AG08396 (cell line): Measurements from ENCODE around the gene AOAH.

Source experiments
- DNase-seq: peaks from one replicate; pipeline ENCODE4 v3.0.0; 2012; ENCODE audit warnings: low spot score, mixed read lengths

Gene AOAH, protein sequence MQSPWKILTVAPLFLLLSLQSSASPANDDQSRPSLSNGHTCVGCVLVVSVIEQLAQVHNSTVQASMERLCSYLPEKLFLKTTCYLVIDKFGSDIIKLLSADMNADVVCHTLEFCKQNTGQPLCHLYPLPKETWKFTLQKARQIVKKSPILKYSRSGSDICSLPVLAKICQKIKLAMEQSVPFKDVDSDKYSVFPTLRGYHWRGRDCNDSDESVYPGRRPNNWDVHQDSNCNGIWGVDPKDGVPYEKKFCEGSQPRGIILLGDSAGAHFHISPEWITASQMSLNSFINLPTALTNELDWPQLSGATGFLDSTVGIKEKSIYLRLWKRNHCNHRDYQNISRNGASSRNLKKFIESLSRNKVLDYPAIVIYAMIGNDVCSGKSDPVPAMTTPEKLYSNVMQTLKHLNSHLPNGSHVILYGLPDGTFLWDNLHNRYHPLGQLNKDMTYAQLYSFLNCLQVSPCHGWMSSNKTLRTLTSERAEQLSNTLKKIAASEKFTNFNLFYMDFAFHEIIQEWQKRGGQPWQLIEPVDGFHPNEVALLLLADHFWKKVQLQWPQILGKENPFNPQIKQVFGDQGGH

DNA sequence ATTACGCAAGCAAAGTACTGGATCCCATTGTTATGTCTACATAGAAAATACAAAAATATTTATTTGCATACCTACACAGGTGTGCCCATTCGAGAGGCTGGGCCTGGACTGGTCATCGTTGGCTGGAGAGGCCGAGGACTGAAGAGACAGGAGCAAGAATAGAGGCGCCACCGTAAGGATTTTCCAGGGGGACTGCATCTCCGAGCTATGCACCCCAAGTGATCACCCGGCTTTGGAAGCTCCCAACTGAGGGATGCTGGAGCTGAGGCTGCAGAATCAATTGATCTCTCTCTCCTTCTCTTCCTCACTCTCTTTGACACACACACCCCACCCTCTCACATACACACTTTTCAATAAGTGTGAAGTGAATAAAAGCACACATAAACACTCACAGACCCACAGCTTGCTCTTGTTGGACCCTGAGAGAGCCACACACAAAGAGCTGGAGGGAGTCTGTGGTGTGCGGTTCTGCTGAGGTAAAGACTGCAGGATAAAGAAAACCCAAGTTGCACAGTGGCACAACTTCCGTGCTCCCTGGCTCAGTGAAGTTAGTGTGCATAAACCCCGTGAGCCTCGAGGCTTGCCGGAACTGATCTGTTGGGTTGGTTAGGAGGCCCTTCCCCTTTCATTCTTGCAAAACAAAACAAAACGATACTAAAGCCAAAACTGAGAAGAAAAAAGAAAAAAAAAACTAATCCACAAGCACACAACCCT lies at the start of gene AOAH:
Gene AOAH, minus strand, starts transcription at position 544 of the 714 bp plus-strand sequence. Its CDS starts 346 bp downstream, at position 198.
- no peak for DNase-seq

DNA sequence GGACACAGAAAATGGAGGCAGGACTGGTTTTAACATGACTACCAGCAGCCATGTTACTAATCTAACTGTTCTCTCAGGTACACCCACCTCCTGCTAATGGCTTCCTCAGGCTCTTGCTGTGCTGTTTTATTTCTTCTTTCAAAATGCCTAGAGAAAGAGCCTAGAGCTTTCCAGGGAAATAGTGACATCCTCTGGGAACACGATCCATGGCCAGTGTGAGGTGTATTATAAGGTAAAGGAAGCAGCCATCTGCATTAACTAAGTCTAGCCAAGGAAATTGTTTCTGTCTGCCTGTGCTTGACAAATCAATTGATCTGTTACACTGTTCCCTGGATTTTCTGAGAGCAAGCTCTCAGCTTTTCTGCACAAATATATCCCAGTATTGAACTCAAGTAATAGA lies 42.2 kb upstream of the AOAH start:
- no peak for DNase-seq

GRCh38 chr7:36765605-36766004 lies 41.3 kb upstream of the AOAH start:
- DNase-seq, result no peak

DNA sequence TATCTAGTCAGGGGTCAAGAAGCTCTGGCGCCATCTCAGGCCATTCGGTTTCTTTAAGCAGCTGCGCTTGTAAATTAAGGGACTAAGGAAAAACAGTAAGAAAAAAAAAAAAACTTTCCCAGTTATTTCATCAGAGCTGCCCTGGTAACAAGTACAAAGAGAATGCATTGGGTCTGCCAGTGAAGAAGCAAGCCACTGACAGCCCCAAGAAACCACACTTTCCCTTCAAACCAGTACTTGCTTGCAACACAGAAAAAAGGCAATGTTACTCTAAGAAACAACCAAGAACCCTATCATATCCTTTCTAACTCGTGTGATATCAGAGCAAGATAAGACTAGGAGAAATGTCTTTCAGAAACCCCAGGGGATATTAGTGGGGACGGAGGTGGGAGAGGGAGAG lies 40.6 kb upstream of the AOAH start:
- DNase-seq, result no peak

DNA sequence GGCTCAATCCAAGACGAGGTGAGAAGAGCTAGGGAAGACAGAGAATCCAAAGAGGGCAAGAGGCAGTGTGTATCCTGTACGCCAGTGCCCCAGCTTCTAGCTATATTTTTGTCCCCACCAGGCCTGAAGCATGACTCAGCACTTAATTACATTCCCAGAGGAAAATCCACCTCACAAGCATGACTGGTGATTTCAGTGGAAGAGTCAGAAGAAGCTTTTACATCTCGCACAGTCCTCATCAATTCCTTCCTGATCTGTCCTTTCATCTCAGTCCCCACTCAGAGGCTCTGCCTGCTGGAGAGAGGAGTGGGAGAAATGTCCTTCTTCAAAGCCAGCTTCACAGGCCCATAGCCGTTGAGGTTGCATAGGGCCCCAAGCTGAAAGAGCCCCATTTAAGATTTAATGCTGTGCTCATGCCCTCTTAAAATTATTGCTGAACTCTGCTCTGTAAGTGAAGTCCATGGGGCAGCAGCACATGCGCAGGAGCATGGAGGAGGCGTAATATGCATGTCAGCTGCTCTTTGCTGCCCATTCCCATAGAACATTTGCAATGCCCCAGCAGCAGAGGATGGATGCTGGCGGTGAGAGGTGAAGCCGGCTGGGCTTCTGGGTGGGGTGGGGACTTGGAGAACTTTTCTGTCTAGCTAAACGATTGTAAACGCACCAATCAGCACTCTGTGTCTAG lies 39.0 kb upstream of the AOAH start:
- DNase-seq, result no peak

DNA sequence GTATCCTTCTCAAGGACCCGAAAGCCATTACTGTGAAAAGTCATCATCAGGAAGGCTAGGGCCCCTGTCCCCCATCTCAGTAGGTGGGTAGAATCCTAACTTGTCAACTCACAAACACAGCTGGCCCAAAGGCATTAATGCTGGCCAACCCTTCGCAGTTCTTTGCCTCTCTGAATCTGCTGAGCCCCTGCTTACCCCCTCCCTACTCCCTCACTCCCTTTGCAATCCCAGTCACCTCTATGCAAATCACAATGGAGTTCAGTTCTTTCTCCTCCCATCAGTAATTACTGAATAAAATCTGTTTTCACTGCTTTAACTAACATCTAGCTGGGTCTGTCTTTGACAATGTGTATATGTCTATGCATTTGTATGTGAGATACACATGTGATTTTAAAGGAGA lies 38.1 kb upstream of the AOAH start:
- DNase-seq, result no peak

DNA sequence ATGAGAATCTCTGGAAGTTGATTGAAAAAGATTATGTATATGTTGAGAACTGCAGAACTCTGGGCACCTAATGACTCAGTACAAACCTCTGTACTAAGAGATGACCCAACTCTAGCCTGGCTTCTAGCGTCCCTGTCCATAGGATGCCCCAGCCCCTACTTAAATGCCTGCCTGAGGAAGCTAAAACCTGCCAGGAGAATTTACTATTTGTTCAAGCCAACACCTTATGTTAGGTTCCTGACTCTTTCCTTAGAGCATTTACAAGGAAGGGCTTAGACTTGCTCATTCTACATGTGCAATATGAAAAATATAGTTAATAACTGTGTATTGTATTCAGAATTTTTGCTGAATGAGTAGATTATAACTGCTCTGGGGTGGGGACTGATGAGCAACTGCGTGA lies 37.5 kb upstream of the AOAH start:
- DNase-seq, result no peak

DNA sequence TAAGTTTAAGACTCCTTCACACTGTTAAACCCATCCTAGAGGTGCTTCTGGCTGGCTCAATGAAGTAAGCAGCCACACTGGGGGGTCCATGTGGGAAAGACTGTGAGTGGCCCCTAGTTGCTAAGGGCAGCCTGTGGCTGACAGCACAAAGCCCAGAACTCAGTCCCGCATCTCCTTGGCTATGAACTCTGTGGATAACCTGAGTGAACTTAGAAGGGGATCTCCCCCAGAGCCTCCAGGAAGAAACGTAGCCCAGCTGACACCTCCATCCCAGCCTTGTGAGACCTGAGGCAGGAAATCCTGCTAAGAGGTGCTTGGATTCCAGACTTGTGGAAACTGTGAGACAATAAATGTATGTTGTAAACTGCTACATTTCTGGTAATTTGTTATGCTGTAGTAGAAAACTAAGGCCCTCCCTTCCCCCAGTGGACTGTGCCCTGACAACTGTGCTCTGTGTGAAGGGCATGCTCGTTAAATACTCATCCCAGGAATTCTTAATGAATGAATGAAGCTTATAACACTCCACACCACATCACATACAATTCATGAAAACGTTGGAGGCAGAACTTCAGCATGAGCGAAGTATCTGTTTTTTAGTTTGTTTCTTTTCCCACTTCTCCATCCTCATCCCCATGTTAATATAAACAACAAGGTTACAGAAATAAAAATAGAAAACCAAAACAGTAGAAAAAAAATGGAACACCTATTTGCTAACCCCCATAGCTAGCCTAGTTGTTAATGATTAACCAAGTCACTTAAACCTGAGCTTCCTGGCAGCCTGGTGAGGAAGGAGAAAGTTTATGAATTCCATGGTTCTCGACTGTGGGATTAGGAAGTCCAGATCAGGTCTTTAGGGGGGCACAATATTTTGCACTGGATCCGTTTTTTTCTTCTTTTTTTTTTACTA lies 36.8 kb upstream of the AOAH start:
- DNase-seq, result no peak

DNA sequence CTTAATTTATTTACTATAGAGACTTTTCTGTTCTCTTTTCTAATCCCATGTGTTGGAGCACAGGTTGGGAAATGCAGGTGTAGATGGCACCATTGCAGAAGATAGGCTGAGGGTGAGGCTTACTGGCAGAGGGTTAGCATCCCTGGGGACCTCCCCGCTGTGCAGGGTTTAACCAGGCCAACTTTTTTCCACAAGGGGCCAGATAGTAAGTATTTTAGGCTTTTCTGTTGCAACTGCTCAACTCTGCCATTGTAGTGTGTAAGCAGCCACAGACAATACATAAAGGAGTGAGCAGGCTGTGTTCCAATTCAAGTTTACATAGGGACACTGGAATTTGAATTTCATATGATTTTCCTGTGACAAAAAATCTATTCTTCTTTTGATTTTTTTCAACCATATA lies 34.6 kb upstream of the AOAH start:
- no peak for DNase-seq

GRCh38 chr7:36755484-36755883 lies 31.2 kb upstream of the AOAH start:
- DNase-seq, result no peak

DNA sequence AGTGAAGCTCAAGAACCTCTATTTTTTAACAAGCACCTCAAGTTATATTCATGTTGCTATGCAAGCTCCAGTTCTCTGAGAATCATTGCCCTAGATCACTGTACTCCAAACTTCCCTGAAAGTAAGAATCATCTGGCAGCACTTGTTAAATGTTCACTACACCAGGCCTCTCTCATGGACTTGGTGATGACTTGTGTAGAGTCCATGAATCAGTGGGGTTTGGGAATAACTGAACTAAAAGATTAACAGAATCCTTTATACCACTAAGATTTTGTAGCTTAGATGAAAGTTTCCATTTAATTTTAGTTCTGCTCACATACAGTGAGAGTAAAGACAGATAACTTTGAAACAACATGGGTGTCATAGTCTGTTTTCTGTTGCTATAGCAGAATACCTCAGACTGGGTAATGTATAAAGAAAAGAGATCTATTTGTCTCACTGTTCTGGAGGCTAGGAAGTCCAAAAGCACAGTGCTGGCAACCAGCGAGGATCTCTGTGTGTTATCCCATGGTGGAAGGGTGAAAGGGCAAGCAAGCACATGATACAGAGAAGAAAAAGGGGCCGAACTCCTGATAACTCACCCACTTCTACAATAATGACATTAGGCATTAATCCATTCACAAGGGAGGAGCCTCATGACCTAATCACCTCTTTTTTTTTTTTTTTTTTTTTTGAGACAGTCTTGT lies 27.9 kb upstream of the AOAH start:
- no peak for DNase-seq

DNA sequence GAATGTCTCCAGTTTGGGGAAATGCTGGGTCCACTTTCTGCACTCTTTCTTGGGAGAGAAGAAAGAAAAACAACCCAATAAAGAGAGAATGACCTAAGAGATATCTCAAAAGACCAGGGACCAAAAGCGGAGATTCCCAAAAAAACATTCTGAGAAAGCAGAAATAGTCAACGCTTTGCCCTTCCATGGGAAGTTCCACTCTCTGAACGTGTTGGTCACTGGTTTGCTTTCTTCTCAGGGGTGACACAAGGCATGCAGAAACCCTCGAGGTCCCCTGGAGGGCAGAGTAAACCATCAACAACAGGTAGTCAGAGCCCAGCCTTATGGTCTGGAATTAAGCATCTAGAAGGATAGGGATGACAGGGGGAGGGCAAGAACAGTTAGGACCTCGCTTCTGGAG lies 26.2 kb upstream of the AOAH start:
- DNase-seq, result no peak

DNA sequence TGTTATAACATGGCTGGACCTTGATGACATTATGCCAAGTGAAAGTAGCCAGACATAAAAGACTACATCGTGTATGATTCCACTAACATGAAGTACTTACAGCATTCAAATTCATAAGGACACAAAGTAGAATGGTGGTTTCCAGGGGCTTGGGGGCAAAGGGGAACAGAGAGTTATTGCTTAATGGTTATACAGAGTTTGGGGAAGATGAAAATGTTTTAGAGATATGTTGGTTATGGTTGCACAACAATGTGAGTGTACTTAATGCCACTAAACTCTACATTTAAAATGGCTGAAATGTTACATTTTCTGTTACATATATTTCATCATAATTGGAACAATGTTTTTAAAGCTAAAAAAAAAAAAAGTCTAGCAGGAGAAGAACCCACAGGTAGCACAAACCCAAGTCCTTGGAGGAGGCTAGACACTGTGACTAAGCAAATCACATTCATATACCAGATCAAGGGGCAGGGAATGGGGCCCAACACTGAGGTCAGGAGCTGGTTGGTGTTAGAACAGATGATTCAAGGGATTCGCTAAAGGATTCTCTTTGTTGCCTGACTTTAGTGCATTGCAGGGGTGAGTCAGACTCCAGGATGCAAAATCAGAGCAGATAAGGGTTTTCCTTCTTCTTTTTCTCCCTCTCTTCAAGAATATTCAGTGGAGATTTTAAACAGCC lies 25.1 kb upstream of the AOAH start:
- no peak for DNase-seq

- no peak for DNase-seq
Measured at GRCh38 chr7:36748017-36748487, 23.8 kb upstream of the AOAH start.

DNA sequence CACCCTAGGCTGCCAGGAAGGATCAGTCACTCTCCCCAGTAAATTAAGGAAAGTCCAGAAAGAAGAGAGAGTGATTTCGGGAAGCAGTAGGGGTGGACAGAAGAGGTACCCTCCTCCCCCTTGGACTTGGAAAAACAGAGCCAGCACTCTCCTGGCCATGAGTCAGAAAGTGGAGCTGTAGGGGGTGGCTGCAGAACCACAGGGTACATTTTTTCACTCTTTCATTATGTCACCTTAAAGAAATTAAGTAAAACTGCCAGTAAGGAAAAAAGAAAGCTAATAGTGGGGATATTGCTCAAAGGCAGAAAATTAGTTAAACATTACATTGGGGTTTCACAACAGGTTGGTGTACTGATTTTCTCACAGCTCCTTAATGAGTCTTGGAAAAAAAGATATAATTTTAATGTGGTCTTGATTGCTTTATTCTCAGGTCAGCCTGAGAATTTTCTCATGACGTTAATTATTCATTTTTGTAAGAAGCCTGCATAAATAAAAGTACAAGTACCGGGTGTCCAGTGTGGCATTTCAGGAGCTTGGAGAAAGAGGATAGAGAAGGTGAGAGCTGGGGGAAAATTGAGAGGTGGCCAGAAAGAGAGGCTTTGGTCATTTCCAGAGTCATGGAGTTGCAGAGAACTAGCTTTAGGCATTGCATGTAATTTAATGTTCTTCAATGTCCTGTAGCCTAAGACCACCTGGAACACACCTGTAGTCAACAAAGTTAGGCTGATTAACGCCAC lies 23.2 kb upstream of the AOAH start:
- DNase-seq, result no peak

DNA sequence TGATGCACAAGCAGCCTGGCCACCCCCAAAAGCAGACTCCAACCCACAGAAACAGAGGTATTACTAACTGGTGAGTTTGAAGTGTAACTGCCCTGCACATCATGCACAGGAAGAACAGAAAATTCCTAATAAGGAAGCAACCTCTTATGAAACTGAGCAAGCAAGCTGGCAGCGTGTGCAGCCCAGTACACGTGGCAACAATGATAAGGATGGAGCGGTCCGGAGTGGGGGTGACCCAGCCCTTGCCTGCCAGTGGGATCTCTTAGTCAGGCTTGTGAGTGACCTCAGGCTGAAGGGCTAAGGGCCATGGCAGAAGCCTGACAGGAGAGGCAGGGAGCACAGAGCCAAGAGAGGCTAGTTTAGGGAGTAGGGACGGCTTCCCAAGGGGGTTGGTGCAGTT lies 22.1 kb upstream of the AOAH start:
- DNase-seq, result no peak

- DNase-seq, result no peak
Measured at GRCh38 chr7:36742911-36743775, 18.8 kb upstream of the AOAH start.

GRCh38 chr7:36741866-36742265 lies 17.6 kb upstream of the AOAH start:
- no peak for DNase-seq

DNA sequence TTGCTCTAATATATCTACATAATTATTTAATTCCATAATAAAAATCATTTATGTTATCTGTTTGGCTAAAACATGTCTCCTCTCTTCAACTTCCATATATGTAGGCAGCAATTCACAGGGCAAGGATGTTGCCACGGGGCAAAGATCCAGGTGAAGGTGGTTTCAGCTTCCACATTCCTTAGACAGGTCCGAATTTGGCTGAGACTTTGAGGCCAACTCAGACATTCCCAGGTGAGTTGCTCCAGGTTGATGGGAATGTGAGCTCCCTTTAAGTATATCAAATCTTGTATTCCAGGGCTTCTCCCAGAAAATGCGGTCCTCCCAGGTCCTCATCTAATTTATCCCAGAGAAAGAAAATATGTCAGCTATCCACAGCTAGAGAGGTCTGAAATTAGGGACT lies 15.1 kb upstream of the AOAH start:
- DNase-seq, result no peak
